Measurements from ENCODE around the gene CNTNAP2.

GRCh38 chr7:147523056-147523455, 1406.5 kb downstream of the CNTNAP2 start:
- TF ChIP-seq CTCF (IDR thresholded peaks at IDR 0.05) (no peak), POLR2A (IDR thresholded peaks at IDR 0.05) (no peak)
